SK-N-MC (cell line): ENCODE results near the gene FAM98B.

Experiments used
- DNase-seq: peaks from one replicate; pipeline ENCODE4 v3.0.0-alpha.2; 2011; ENCODE audit warnings: low read depth, low spot score
- H3K27ac ChIP-seq: fragments of 200-600 bp; sonication (generic); 2 replicates; pipeline ENCODE4 v1.5.1; 2016; ENCODE audit warnings: mixed run types
- H3K36me3 ChIP-seq: fragments of 200-600 bp; sonication (generic); 2 replicates; pipeline ENCODE4 v1.6.1; 2017; ENCODE audit warnings: antibody characterized with exemption, low read length, mixed read lengths; ENCODE audit not compliant: insufficient read depth
- H3K4me3 ChIP-seq: fragments of 200-600 bp; sonication (generic); 2 replicates; pipeline ENCODE4 v1.5.1; 2016
- H3K9ac ChIP-seq: fragments of 200-600 bp; sonication (generic); 2 replicates; pipeline ENCODE4 v1.8.0; 2017; ENCODE audit warnings: mixed run types, mixed read lengths; ENCODE audit not compliant: insufficient read length
- H3K9me3 ChIP-seq: fragments of 200-600 bp; sonication (generic); 2 replicates; pipeline ENCODE4 v1.6.1; 2017; ENCODE audit warnings: low read depth, mild to moderate bottlenecking, antibody characterized with exemption, low read length, moderate library complexity, mixed read lengths
- EZH2 ChIP-seq: fragments of 200-600 bp; sonication (generic); IDR thresholded peaks from one replicate; pipeline ENCODE4 v1.6.1; 2017; ENCODE audit warnings: antibody characterized with exemption
- FOXP2 ChIP-seq: optimal IDR thresholded peaks from 2 replicates; pipeline ENCODE3; 2011; ENCODE audit warnings: mild to moderate bottlenecking, moderate library complexity; ENCODE audit not compliant: insufficient read depth; ENCODE audit errors: extremely low read length, control extremely low read depth
- POLR2AphosphoS5 ChIP-seq: IDR thresholded peaks from 2 replicates; pipeline ENCODE4 v1.6.1; 2012; ENCODE audit warnings: mild to moderate bottlenecking, low read depth, low read length, borderline replicate concordance

FAM98B gene

GRCh38 chr15:38508647-38509046 is 54.7 kb downstream of the FAM98B start:
- Histone ChIP-seq H3K4me3 (no peak overlapping the region), H3K27ac (no peak overlapping the region), H3K9me3 (no peaks in the 10 kb centered on the region), H3K9ac (no peak overlapping the region), H3K36me3 (no peaks in the 10 kb centered on the region)
- no peak for TF ChIP-seq EZH2
- no peak for TF ChIP-seq POLR2AphosphoS5
- TF ChIP-seq FOXP2, result no peak
- DNase-seq, result no peak

- no peak overlapping the region for H3K9ac ChIP-seq
- DNase-seq, result no peak
- H3K4me3 ChIP-seq, result no peak overlapping the region
- H3K9me3 ChIP-seq, result no peaks in the 10 kb centered on the region
- H3K27ac ChIP-seq, result no peak overlapping the region
- TF ChIP-seq POLR2AphosphoS5 (no peak), EZH2 (no peak), FOXP2 (no peak)
- no peaks in the 10 kb centered on the region for H3K36me3 ChIP-seq
These were observed 55.2 kb downstream of the FAM98B start for GRCh38 chr15:38509152-38509551.

GRCh38 chr15:38512901-38513300 is 59.0 kb downstream of the FAM98B start:
- no peak overlapping the region for H3K9ac ChIP-seq
- no peak overlapping the region for H3K27ac ChIP-seq
- no peaks in the 10 kb centered on the region for H3K36me3 ChIP-seq
- no peak for DNase-seq
- H3K9me3 ChIP-seq, result no peaks in the 10 kb centered on the region
- no peak overlapping the region for H3K4me3 ChIP-seq
- TF ChIP-seq EZH2 (no peak), POLR2AphosphoS5 (no peak), FOXP2 (no peak)

GRCh38 chr15:38514601-38515000 is 60.7 kb downstream of the FAM98B start:
- no peaks in the 10 kb centered on the region for H3K9me3 ChIP-seq
- H3K27ac ChIP-seq, result no peak overlapping the region
- no peak overlapping the region for H3K4me3 ChIP-seq
- DNase-seq, result no peak
- no peak overlapping the region for H3K9ac ChIP-seq
- no peaks in the 10 kb centered on the region for H3K36me3 ChIP-seq
- TF ChIP-seq POLR2AphosphoS5 (no peak), FOXP2 (no peak), EZH2 (no peak)

GRCh38 chr15:38516626-38517025 is 62.7 kb downstream of the FAM98B start:
- no peak for DNase-seq
- Histone ChIP-seq H3K4me3 (no peak overlapping the region), H3K36me3 (no peaks in the 10 kb centered on the region), H3K9me3 (no peaks in the 10 kb centered on the region), H3K9ac (no peak overlapping the region), H3K27ac (no peak overlapping the region)
- no peak for TF ChIP-seq FOXP2
- no peak for TF ChIP-seq POLR2AphosphoS5
- TF ChIP-seq EZH2, result no peak

- H3K9ac ChIP-seq, result no peak overlapping the region
- no peak for DNase-seq
- no peak for TF ChIP-seq EZH2
- TF ChIP-seq POLR2AphosphoS5, result no peak
- no peak for TF ChIP-seq FOXP2
- H3K4me3 ChIP-seq, result no peak overlapping the region
- no peaks in the 10 kb centered on the region for H3K9me3 ChIP-seq
- H3K27ac ChIP-seq, result no peak overlapping the region
- no peaks in the 10 kb centered on the region for H3K36me3 ChIP-seq
These were observed 63.5 kb downstream of the FAM98B start for GRCh38 chr15:38517312-38517975.

- Histone ChIP-seq H3K9me3 (no peaks in the 10 kb centered on the region), H3K36me3 (no peaks in the 10 kb centered on the region), H3K27ac (no peak overlapping the region), H3K4me3 (no peak overlapping the region), H3K9ac (no peak overlapping the region)
- DNase-seq, result no peak
- TF ChIP-seq EZH2 (no peak), POLR2AphosphoS5 (no peak), FOXP2 (no peak)
These were observed 64.2 kb downstream of the FAM98B start for GRCh38 chr15:38518084-38518483.

- H3K9ac ChIP-seq, result no peak overlapping the region
- TF ChIP-seq EZH2 (no peak), FOXP2 (no peak), POLR2AphosphoS5 (no peak)
- H3K27ac ChIP-seq, result no peak overlapping the region
- no peak overlapping the region for H3K4me3 ChIP-seq
- DNase-seq, result no peak
- H3K36me3 ChIP-seq, result no peaks in the 10 kb centered on the region
- H3K9me3 ChIP-seq, result no peaks in the 10 kb centered on the region
These were observed 66.1 kb downstream of the FAM98B start for GRCh38 chr15:38520035-38520434.

GRCh38 chr15:38521316-38521715 is 67.4 kb downstream of the FAM98B start:
- H3K27ac ChIP-seq, result no peak overlapping the region
- no peaks in the 10 kb centered on the region for H3K9me3 ChIP-seq
- H3K9ac ChIP-seq, result no peak overlapping the region
- no peaks in the 10 kb centered on the region for H3K36me3 ChIP-seq
- TF ChIP-seq FOXP2, result no peak
- no peak for TF ChIP-seq POLR2AphosphoS5
- no peak for TF ChIP-seq EZH2
- no peak overlapping the region for H3K4me3 ChIP-seq
- DNase-seq, result no peak
